Erythroblast (primary cell): ENCODE data around the gene SRGAP2.
"Not testable (repeated sequence)": the region's sequence is repeated elsewhere in the genome, so short reads cannot be mapped to it uniquely, and the experiment has no call there.

ENCODE experiments used
- DNase-seq, 2 experiments: peaks; one replicate each; lab custom pipeline; 2025; lab: John Stamatoyannopoulos, UW

SRGAP2 gene

GRCh38 chr1:206246129-206246886 lies 43.0 kb downstream of the SRGAP2 start:
- not testable (repeated sequence) for DNase-seq

GRCh38 chr1:206250953-206251681 lies 47.8 kb downstream of the SRGAP2 start:
- DNase-seq = not testable (repeated sequence)

GRCh38 chr1:206252680-206253335 lies 49.5 kb downstream of the SRGAP2 start:
- DNase-seq = not testable (repeated sequence)
